OCI-LY1 (cell line): Measurements from ENCODE around the gene ORMDL3.

Experiments
- H2AFZ ChIP-seq: fragments of 200-600 bp; sonication (generic), shearing (Covaris generic); 2 replicates; pipeline ENCODE4 v1.6.0; 2014; ENCODE audit warnings: antibody characterized with exemption, mild to moderate bottlenecking, low read length
- H3F3A ChIP-seq: fragments of 200-600 bp; sonication (generic), shearing (Covaris generic); 2 replicates; pipeline ENCODE4 v1.6.0; 2014; ENCODE audit warnings: mild to moderate bottlenecking, antibody characterized with exemption, low read length, moderate library complexity; ENCODE audit not compliant: insufficient read depth
- H3K27ac ChIP-seq: fragments of 200-600 bp; sonication (generic); 2 replicates; pipeline ENCODE4 v1.5.1; 2014; ENCODE audit warnings: low read length, mixed run types, mild to moderate bottlenecking, low read depth; ENCODE audit not compliant: poor library complexity, severe bottlenecking
- H3K27me3 ChIP-seq: fragments of 200-600 bp; sonication (generic); 2 replicates; pipeline ENCODE4 v1.6.0; 2014; ENCODE audit warnings: antibody characterized with exemption, mild to moderate bottlenecking, low read length, moderate library complexity; ENCODE audit not compliant: insufficient read depth
- H3K36me3 ChIP-seq: fragments of 200-600 bp; sonication (generic); 2 replicates; pipeline ENCODE4 v1.6.1; 2014; ENCODE audit warnings: mild to moderate bottlenecking, antibody characterized with exemption, low read length, moderate library complexity, mixed read lengths; ENCODE audit not compliant: insufficient read depth
- H3K4me1 ChIP-seq: fragments of 200-600 bp; sonication (generic); 2 replicates; pipeline ENCODE4 v1.5.1; 2014; ENCODE audit warnings: mild to moderate bottlenecking, low read length, moderate library complexity; ENCODE audit not compliant: insufficient read depth, severe bottlenecking
- H3K4me2 ChIP-seq: fragments of 200-600 bp; sonication (generic), shearing (Covaris generic); 2 replicates; pipeline ENCODE4 v1.6.1; 2014; ENCODE audit warnings: low read length
- H3K4me3 ChIP-seq: fragments of 200-600 bp; sonication (generic); 2 replicates; pipeline ENCODE4 v1.5.1; 2014; ENCODE audit warnings: low read length, low read depth, mild to moderate bottlenecking, mixed read lengths; ENCODE audit not compliant: poor library complexity, severe bottlenecking
- H3K79me2 ChIP-seq: fragments of 200-600 bp; shearing (Covaris generic); 2 replicates; pipeline ENCODE4 v1.6.1; 2016; ENCODE audit warnings: mixed run types, low read length, mixed read lengths; ENCODE audit not compliant: insufficient read depth
- H3K9ac ChIP-seq: fragments of 200-600 bp; sonication (generic), shearing (Covaris generic); 2 replicates; pipeline ENCODE4 v1.6.1; 2014; ENCODE audit warnings: mild to moderate bottlenecking, low read length, mixed read lengths
- H3K9me2 ChIP-seq: fragments of 200-600 bp; sonication (generic), shearing (Covaris generic); 2 replicates; pipeline ENCODE4 v1.6.1; 2014; ENCODE audit warnings: low read depth, mild to moderate bottlenecking, low read length, mixed read lengths
- H3K9me3 ChIP-seq: fragments of 200-600 bp; shearing (Covaris generic); 2 replicates; pipeline ENCODE4 v1.6.1; 2014; ENCODE audit warnings: low read length, mixed read lengths
- H4K20me1 ChIP-seq: fragments of 200-600 bp; sonication (generic), shearing (Covaris generic); 2 replicates; pipeline ENCODE4 v1.6.0; 2016; ENCODE audit warnings: mild to moderate bottlenecking, low read length; ENCODE audit not compliant: insufficient read depth
- CTCF ChIP-seq: fragments of 200-600 bp; sonication (generic), shearing (Covaris generic); IDR thresholded peaks from 2 replicates; pipeline ENCODE4 v1.5.1; 2017; ENCODE audit warnings: mild to moderate bottlenecking, antibody characterized with exemption, low read length, moderate library complexity, mixed read lengths
- EZH2 ChIP-seq: fragments of 200-600 bp; sonication (generic), shearing (Covaris generic); IDR thresholded peaks from 2 replicates; pipeline ENCODE4 v1.8.0; 2017; ENCODE audit warnings: borderline replicate concordance, mixed run types, mild to moderate bottlenecking, antibody characterized with exemption, low read length, moderate library complexity, mixed read lengths

Gene ORMDL3

GRCh38 chr17:39935909-39936308, 8.5 kb upstream of the ORMDL3 start:
- H3K27ac ChIP-seq: no peak overlapping the region
- H3K4me3 ChIP-seq: no peak overlapping the region
- no peaks in the 10 kb centered on the region for H3K9me3 ChIP-seq
- H3K9ac ChIP-seq: no peak overlapping the region
- no peak for TF ChIP-seq EZH2
- peaks cover 40% of the 10 kb centered on the region for H3K4me1 ChIP-seq
- H4K20me1 ChIP-seq: no peaks in the 10 kb centered on the region
- H3K4me2 ChIP-seq: no peak overlapping the region
- no peaks in the 10 kb centered on the region for H3K36me3 ChIP-seq
- H3K79me2 ChIP-seq: no peaks in the 10 kb centered on the region
- H3K27me3 ChIP-seq: no peaks in the 10 kb centered on the region
- no peaks in the 10 kb centered on the region for H3K9me2 ChIP-seq
- H3F3A ChIP-seq: no peaks in the 10 kb centered on the region
- no peak overlapping the region for H2AFZ ChIP-seq

- H3K36me3 ChIP-seq: no peaks in the 10 kb centered on the region
- H3K9me2 ChIP-seq: no peaks in the 10 kb centered on the region
- no peaks in the 10 kb centered on the region for H3K79me2 ChIP-seq
- no peaks in the 10 kb centered on the region for H3K27me3 ChIP-seq
- H3K4me2 ChIP-seq: no peak overlapping the region
- H3K4me3 ChIP-seq: no peak overlapping the region
- no peak overlapping the region for H3K9ac ChIP-seq
- H3K9me3 ChIP-seq: no peaks in the 10 kb centered on the region
- no peaks in the 10 kb centered on the region for H3F3A ChIP-seq
- H2AFZ ChIP-seq: no peak overlapping the region
- no peak overlapping the region for H3K27ac ChIP-seq
- no peaks in the 10 kb centered on the region for H4K20me1 ChIP-seq
- TF ChIP-seq CTCF: no peak
- TF ChIP-seq EZH2: no peak
- peaks cover 33% of the 10 kb centered on the region for H3K4me1 ChIP-seq
Observed at GRCh38 chr17:39934324-39934723, 6.9 kb upstream of the ORMDL3 start.

GRCh38 chr17:39933912-39934311, 6.5 kb upstream of the ORMDL3 start:
- H3K9ac ChIP-seq: no peak overlapping the region
- peaks cover 33% of the 10 kb centered on the region for H3K4me1 ChIP-seq

More at GRCh38 chr17:39933912-39934311, 6.5 kb upstream of the ORMDL3 start:
- H4K20me1 ChIP-seq: no peaks in the 10 kb centered on the region
- H3K4me3 ChIP-seq: no peak overlapping the region
- no peaks in the 10 kb centered on the region for H3K36me3 ChIP-seq
- no peaks in the 10 kb centered on the region for H3K79me2 ChIP-seq
- H3K9me2 ChIP-seq: no peaks in the 10 kb centered on the region
- no peaks in the 10 kb centered on the region for H3K9me3 ChIP-seq
- H3F3A ChIP-seq: no peaks in the 10 kb centered on the region
- no peak overlapping the region for H3K27ac ChIP-seq
- no peak for TF ChIP-seq EZH2
- TF ChIP-seq CTCF: no peak
- no peak overlapping the region for H2AFZ ChIP-seq
- no peaks in the 10 kb centered on the region for H3K27me3 ChIP-seq
- H3K4me2 ChIP-seq: no peak overlapping the region; the same call in 1 of the 2 replicates
